GM12873 (cell line): ENCODE results near the gene GPSM1.

ENCODE experiments used
- CTCF ChIP-seq: IDR thresholded peaks from 2 replicates; pipeline ENCODE4 v1.5.1; 2012; ENCODE audit warnings: low read depth, mild to moderate bottlenecking, moderate library complexity, low read length, control low read depth; ENCODE audit not compliant: insufficient read depth; ENCODE audit errors: missing control alignments

Gene GPSM1

GRCh38 chr9:136354592-136355085 lies 27.3 kb downstream of the GPSM1 start:
- TF ChIP-seq CTCF: no peak

GRCh38 chr9:136355616-136356557 lies 28.5 kb downstream of the GPSM1 start:
- no peak for TF ChIP-seq CTCF

GRCh38 chr9:136357202-136357725 lies 29.9 kb downstream of the GPSM1 start:
- no peak for TF ChIP-seq CTCF

GRCh38 chr9:136358016-136358415 lies 30.7 kb downstream of the GPSM1 start:
- TF ChIP-seq CTCF: no peak

- no peak for TF ChIP-seq CTCF
Measured at GRCh38 chr9:136358888-136359287, 31.5 kb downstream of the GPSM1 start.

GRCh38 chr9:136359774-136360718 lies 32.7 kb downstream of the GPSM1 start:
- TF ChIP-seq CTCF: no peak
